ENCODE measurements around the gene PAIP2B.

PAIP2B gene

DNA sequence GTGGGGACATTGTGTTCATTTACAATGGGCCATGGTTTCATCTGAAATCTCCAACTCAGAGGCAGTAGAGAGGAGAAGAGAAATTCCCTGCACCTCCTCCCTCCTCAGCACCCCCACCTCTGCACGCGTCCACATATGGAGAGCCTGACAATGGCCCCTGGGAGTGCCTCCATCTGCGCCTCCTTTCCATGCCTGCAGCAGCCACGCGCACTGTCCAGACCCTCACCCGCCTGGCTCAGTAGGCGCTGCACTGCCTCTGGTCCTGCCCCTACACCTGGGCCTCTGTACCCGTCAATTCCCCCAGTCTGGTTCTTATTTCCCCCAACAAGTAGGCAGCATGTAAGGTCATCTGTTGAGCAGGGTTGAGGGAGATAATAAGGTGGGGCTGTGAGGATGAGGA lies 72.6 kb downstream of the PAIP2B start:
- DNase-seq: no peak

DNA sequence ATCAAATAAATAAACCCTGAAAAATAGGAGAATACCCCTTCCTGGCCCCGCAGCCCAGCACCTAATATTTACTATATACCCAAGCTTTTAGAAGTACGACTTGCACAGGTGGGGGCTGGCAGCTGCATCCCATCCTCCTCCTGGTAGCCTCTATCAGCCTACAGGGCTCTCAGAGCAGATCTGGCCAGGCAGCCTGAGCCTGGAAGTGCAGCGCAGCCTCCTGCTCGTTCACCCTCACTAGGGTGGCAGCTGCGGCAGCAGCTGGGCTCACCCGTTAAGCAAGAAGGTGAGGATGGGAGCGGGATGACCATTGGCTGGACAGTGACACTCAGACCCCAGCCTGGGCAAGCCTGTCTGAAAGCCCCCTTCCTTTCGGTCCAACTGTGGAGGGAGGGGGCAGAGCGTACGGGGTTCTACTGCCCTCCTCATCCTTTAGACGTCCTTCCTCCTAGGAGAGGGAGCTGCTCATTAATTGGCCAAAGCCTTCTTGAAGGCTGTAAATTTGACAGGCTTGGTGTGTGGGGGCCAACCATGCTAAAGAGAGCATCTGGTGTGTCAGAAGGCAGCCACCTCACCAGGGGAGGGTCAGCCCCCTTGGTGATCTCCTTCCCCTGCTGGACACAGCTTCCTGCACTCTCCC lies 73.2 kb downstream of the PAIP2B start:
- DNase-seq: no peak

DNA sequence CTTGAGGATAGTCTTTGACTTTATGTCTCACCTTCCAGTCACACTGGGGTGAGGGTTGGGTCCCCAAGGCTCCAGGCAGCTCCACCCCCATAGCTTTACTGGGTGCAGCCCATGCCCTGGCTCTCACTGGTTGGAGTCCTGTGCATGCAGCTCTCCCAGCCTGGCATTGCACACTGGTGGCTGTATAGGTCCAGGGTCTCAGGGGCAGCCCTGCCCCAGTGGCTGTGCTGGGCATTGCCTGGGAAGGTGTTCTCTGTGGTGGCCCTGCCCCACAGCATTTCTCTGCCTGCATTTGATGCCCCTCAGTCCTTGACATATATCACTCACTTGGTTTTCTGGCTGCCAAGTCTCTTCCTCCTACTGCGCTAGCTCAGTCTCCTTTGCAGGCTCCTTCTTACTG lies 75.3 kb downstream of the PAIP2B start:
- no peak for DNase-seq

DNA sequence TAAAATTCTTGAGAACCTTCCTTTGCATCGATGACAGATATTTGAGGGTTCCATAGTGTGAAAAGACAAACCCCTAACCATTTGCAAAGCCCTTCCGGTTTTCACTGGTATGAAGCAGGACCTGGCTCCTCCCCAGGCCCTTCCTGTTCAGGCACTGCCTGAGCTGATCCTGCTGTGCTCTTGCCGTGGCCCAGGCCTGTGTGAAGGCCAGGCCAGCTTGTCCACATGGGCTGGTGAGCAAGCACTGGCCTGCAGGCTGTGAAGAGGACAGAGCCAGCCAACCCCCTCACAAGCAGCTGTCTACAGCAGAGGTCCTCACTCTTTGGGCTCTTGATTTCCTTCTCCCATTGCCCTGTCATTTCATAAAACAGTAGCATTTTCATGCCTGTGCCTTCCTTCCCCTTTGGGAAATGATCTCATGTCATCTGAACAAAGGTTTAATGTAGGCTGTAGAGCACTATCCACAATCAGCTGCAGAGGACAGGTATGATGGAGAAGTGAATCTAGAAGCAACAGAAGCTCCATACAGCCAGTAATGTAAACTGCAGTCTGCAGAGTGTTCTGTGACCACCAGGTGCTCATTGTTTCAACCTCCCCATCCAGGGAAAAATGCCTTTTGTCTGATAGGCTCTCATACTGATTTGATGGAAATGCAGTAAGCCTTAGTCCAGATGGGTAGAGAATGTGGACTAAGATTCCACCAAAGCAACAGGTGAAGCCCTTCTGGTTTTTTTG lies 76.7 kb downstream of the PAIP2B start:
- no peak for DNase-seq

DNA sequence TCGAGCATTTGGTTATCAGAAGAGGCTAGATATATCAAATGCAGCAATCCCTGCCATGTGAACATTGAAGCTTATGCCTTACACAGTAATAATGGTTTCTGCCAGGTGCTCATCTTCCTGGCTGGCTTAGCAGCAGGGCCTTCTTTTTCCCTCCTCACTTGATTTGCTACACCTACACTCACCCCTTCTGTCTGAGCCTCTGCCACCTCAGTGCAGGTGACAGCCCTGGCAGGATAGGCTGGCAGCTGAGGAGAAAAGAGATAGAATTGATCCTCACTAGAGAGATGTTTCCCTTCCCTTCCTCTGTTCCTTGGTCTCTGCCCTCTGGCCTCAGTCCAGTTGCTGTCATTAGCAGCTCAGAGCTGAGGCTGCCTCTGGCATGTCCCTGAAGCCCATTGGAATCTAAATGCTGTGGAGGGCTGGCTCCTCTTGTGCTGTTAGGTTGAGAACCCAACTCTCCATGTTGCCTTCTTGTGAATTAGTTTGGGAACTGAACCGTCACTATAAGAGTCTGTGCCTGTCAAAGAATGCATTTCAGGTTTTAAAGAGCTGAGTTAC lies 78.3 kb downstream of the PAIP2B start:
- no peak for DNase-seq

DNA sequence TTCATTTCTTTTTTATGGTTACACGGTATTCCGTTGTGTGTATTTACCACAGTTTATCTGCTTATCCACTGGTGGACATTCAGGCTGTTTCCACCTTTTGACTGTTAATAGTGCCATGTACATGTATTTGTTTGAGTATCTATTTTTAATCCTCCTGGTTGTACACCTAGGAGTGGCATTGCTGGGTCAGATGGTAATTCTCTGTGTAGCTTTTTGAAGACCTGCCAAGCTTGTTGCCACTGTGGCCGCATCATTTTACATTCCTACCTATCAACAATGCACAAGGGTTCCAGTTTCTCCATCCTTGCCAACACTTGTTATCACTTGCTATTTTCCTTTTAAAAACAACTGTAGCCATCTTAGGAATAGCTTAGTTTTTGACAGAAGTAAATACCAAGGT lies 83.1 kb downstream of the PAIP2B start:
- DNase-seq: no peak

DNA sequence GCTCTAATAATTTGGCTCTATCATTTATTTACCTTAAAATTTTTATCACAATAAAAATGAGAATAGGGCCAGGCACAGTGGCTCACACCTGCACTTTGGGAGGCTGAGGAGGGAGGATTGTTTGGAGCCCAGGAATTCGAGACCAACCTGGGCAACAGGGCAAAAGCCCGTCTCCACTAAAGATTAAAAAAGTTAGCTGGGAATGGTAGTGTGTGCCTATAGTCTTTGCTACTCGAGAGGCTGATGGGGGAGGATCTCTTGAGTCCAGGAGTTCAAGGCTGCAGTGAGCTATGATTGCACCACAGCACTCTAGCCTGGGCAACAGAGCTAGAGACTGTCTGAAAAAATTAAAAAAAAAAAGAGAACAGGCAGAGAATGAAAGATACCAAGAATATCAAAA lies 90.7 kb downstream of the PAIP2B start:
- DNase-seq: no peak

DNA sequence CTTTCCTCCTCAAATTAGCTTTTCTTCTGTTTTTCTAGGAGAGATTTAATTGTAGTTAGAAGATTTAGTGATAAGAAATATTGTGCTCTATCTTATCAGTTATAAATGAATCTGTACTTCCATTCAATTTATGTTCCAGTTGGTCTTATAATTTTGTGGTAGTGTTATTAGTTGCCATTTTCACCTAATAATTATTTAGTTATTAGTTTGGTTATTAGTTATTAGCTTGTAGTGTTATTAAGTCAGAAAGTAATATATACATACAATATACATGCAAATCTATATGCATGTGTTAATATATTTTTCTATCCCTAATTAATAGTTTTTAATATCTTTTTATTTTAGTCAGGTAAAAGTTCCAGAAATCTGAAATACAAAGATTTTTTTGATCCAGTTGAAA lies 93.3 kb downstream of the PAIP2B start:
- no peak for DNase-seq

Data from right kidney (tissue), 1 donor.